ENCODE data around the gene PBX2.

DNA sequence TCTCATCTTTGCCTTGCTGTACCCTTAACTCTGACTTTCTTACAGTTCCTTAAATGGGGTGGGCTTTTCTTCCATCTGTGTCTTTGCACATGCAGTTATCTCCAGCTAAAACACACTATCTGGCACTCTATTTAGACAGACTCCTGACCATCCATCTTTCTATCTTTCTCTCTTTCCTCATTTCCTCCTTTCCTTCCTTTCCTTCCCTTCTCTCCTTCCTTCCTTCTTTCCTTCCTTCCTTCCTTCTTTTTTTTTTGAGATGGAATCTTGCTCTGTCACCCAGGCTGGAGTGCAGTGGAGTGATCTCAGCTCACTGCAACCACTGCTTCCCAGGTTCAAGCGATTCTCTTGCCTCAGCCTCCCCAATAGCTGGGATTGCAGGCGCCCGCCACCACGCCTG is 25.6 kb upstream of the PBX2 start:
- TF ChIP-seq, protein P1, sequence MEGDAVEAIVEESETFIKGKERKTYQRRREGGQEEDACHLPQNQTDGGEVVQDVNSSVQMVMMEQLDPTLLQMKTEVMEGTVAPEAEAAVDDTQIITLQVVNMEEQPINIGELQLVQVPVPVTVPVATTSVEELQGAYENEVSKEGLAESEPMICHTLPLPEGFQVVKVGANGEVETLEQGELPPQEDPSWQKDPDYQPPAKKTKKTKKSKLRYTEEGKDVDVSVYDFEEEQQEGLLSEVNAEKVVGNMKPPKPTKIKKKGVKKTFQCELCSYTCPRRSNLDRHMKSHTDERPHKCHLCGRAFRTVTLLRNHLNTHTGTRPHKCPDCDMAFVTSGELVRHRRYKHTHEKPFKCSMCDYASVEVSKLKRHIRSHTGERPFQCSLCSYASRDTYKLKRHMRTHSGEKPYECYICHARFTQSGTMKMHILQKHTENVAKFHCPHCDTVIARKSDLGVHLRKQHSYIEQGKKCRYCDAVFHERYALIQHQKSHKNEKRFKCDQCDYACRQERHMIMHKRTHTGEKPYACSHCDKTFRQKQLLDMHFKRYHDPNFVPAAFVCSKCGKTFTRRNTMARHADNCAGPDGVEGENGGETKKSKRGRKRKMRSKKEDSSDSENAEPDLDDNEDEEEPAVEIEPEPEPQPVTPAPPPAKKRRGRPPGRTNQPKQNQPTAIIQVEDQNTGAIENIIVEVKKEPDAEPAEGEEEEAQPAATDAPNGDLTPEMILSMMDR (IDR thresholded peaks at IDR 0.05 in 8 of 11, conservative IDR thresholded peaks at IDR 0.05 in 3 of 11) = no peak
- no peak for TF ChIP-seq POLR2A (IDR thresholded peaks at IDR 0.05)

All from spleen (tissue), 7 donors.